GM12865 (cell line): ENCODE data around the gene DNAJC16.

Experiments used
- DNase-seq: peaks from one replicate; pipeline ENCODE4 v3.0.0; 2010; ENCODE audit warnings: low read depth
- H3K4me3 ChIP-seq: 2 replicates; pipeline ENCODE4 v1.5.1; 2011; ENCODE audit warnings: mild to moderate bottlenecking, low read depth, low read length, control low read depth
- TF ChIP-seq, protein P1 (sequence below): IDR thresholded peaks from 2 replicates; pipeline ENCODE4 v1.5.1; 2011; ENCODE audit warnings: low read length, control low read depth, low read depth, inconsistent platforms; ENCODE audit not compliant: insufficient read depth; ENCODE audit errors: missing control alignments

The DNAJC16 gene

GRCh38 chr1:15559189-15559810 is 32.7 kb downstream of the DNAJC16 start:
- DNase-seq: no peak
- TF ChIP-seq, protein P1, sequence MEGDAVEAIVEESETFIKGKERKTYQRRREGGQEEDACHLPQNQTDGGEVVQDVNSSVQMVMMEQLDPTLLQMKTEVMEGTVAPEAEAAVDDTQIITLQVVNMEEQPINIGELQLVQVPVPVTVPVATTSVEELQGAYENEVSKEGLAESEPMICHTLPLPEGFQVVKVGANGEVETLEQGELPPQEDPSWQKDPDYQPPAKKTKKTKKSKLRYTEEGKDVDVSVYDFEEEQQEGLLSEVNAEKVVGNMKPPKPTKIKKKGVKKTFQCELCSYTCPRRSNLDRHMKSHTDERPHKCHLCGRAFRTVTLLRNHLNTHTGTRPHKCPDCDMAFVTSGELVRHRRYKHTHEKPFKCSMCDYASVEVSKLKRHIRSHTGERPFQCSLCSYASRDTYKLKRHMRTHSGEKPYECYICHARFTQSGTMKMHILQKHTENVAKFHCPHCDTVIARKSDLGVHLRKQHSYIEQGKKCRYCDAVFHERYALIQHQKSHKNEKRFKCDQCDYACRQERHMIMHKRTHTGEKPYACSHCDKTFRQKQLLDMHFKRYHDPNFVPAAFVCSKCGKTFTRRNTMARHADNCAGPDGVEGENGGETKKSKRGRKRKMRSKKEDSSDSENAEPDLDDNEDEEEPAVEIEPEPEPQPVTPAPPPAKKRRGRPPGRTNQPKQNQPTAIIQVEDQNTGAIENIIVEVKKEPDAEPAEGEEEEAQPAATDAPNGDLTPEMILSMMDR: no peak
- no peak overlapping the region for H3K4me3 ChIP-seq

GRCh38 chr1:15568387-15569073 is 41.9 kb downstream of the DNAJC16 start:
- TF ChIP-seq, protein P1: no peak
- DNase-seq: no peak
- no peak overlapping the region for H3K4me3 ChIP-seq

GRCh38 chr1:15570861-15571260 is 44.2 kb downstream of the DNAJC16 start:
- H3K4me3 ChIP-seq: no peak overlapping the region
- no peak for DNase-seq
- TF ChIP-seq, protein P1: no peak

DNA sequence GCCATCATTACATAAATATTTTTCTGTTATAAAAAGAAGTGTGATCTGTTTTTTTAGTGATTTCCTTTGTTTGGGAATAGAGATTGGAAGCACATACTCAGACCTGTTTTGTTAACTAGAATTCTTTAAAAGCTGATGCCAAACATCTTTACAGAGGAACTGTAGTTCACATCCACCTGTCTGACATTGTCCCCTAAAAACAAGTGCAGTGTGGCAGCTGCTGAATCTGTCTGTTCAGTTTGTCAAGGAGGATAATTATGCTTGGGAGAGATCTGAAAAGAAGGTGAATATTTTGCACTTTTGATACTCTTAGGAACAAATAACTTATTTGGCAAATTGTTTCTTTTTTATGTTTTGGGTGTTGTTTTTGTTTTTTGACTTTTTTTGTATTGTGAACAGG is 44.6 kb downstream of the DNAJC16 start:
- TF ChIP-seq, protein P1: no peak
- H3K4me3 ChIP-seq: no peak overlapping the region
- DNase-seq: no peak

DNA sequence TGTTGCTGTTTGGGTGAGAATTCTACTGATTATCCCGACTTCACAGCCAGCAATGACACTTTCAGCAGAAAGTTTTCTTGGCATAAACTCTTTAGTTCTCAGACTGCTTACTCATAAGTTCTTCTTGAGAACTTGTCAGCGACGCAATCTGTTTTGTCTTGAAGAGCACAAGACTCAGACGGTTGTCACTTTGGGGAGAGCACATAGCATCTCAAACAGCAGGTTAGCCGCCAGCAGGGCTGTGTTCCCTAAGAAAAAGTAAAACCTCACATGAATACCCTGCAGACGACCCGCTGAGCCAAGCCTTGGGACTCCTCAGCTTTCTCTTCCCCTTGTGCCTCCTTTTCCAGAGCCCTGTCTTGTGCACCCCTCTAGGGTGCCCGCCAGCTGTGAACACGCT is 46.8 kb downstream of the DNAJC16 start:
- H3K4me3 ChIP-seq: no peak overlapping the region
- no peak for DNase-seq

DNA sequence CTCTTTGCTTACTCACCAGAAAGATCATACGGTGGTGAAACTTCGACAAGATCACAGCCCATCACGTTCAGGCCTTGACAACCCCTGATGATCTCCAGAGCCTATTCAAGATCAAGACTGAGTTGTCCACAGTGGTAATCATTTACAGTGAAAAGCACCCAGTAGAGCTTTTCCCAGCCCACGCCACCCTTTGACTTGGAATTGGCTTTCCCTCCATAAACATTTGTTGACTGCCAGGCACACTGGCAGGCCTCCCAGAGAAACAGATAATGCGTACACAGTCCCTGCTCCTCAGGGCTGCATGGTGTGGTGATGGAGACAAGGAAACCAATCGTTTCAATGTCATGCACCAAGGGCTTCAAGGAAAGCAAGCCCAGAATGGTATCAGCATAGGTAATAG is 48.1 kb downstream of the DNAJC16 start:
- TF ChIP-seq, protein P1: no peak
- no peak overlapping the region for H3K4me3 ChIP-seq
- no peak for DNase-seq

More for the DNA sequence above, 46.8 kb downstream of the DNAJC16 start:
- TF ChIP-seq, protein P1: no peak
